ENCODE data around the gene DAB1. TPM values are rescaled to one million over a fixed set of nuclear protein-coding genes. Genes with fewer than 3 reads are reported as not detected.
A peak's percentile ranks its signal among the peaks of the same experiment; 100 is the strongest.
"Not testable (repeated sequence)": the region's sequence is repeated elsewhere in the genome, so short reads cannot be mapped to it uniquely, and the experiment has no call there.

The DAB1 gene
- polyA plus RNA-seq, 12 donors, result 1.7 to 8.2 (median 2.7) TPM; not detected in 1

DNA sequence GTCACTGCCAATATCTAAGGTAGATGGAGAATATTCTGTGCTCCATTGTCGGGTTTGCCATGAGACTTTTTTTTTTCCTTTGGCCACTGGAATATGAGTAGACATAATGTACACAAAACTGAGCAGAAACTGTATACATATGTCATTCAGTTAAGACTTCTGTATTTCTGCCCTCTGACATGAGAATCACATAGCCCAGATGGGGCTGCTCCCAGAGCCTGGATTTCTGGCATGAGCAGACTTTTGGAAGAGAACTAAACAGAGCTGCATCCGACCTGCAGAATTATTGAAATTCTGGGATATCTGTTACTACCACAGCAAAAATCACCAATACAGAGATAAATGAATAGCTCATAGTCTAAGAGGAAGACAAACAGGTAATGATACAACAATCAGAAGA lies 62.3 kb downstream of the DAB1 start:
- DNase-seq, result no peak

DNA sequence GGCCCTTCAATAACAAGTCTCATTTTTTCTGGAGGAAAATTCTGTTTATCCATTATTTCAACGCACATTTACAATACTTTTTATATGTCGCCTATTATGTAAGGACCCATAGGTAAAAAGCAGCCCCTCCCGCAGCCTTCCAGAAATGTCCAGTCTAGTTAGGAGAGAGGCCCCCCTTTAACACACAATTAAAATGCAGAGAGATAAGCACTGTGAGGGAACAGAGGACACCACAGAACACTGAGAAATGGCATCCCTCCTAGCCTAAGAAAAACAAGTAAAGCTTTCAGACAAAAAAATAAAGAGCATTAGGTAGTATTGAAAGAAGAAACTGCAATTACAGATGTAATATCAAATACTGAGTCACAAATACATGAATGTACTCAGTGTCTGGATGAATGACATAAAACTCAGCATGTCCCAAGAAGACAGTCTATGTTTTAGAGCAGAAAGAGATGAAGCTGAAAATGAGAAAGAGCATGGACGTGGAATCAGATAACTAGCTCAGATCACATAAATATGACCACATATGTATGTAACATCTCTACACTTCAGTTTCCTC lies 62.9 kb downstream of the DAB1 start:
- DNase-seq, result no peak

- no peak for DNase-seq
These were observed 66.4 kb downstream of the DAB1 start for GRCh38 chr1:57357462-57357861.

- DNase-seq, result peak; percentile 14
These were observed 70.2 kb downstream of the DAB1 start for GRCh38 chr1:57353654-57354053.

DNA sequence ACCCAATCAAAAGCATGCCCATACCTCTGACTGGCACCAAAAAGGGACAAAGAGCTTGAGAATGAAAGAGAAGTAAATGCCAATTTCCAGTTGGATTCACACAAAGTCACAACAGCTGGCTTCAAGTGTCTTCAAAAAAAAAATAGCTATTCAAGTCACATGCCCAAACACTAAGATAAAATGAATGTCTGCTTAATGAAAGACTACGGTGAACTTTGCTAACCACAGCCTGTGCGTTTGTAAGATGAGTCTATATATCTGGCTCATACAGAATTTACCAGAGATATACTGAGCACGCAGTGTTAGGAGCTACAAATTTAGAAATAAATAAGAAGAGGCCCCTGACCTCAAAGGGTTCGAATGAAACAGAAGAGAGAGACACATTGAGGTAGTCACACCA lies 73.2 kb downstream of the DAB1 start:
- no peak for DNase-seq

DNA sequence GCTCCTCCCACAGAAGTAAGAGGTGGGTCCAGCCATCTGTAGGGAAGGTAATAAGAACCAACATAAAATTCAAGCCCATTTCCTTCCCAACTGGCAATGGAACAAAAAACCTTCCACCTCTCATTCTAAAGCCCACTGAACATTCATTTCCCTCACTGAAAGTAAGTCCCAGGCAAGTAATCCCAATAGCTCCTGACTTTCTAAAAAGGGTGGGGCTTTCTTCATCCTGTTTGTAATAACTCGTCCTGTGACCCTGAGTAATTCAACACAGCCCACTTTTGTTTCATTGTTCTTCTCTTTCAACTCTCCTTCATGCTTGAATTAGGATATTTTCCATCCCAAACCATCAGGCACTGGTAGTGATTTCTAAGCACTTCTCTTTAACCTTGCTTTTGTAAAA lies 74.9 kb downstream of the DAB1 start:
- no peak for DNase-seq

- DNase-seq, result no peak
These were observed 77.9 kb downstream of the DAB1 start for GRCh38 chr1:57345916-57346315.

DNA sequence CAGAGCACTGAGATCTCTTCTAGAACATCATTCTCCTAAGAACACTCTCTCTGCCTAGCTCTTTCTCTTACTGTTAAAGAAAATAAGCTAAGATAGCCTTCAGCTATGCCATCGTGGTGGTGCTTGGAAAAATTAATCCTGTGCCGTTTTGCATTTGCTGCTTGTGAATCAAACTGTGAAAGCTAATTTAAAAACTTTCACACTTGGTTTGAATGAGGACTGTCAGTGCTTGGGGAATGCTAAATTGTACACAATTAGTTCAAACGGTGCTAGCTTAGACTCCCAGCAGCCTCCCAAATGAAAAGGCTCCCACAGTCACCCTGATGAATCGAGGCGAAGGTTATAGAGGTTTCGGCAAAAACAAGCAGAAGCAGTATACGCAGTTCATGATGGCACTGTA lies 79.6 kb downstream of the DAB1 start:
- no peak for DNase-seq

DNA sequence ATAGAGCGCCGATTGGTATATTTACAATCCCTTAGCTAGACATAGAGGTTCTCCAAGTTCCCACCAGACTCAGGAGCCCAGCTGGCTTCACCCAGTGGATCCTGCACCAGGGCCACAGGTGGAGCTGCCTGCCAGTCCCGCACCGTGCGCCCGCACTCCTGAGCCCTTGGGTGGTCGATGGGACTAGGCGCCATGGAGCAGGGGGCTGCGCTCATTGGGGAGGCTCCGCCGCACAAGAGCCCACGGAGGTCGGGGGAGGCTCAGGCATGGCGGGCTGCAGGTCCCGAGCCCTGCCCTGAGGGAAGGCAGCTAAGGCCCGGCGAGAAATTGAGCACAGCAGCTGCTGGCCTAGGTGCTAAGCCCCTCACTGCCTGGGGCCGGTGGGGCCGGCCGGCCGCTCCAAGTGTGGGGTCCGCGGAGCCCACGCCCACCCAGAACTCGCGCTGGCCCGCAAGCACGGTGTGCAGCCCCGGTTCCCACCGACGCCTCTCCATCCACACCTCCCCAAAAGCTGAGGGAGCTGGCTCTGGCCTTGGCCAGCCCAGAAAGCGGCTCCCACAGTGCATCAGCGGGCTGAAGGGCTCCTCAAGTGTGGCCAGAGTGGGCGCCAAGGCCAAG lies 80.5 kb downstream of the DAB1 start:
- DNase-seq, result not testable (repeated sequence)

GRCh38 chr1:57341721-57342120 lies 82.1 kb downstream of the DAB1 start:
- DNase-seq, result no peak

DNA sequence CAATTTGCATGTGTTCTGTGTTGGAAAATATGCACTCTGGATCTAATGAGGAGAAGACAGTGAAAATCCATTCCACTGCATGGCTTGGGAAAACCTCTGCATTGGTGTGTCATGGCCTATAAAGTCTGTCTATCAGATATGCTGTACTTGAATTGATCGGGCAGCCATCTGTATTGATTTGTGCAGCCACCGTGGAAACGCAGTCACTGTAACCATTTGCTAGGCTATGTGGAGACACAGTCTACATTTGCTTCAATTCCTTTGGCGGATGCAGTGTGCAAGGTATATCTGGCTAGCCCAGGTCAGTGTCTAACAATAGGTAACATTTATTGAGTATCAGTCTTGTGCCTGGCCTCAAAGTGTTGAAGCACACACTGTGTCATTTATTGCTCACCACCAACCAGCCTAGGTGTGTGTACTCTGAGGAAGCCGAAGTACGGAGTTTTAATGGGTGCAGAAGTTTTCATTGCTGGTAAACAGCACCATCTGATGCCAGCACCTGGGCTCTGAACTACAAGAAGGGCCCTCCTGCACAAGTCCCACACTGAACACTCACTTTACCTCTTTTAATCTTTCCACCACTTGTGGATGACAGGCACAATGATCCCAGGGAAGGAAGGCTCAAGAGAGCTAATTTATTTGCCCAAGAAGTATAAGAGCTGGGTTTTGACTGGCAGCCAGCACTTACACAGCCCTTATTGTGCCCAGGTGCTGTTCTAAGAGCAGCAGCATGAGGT lies 83.4 kb downstream of the DAB1 start:
- no peak for DNase-seq

DNA sequence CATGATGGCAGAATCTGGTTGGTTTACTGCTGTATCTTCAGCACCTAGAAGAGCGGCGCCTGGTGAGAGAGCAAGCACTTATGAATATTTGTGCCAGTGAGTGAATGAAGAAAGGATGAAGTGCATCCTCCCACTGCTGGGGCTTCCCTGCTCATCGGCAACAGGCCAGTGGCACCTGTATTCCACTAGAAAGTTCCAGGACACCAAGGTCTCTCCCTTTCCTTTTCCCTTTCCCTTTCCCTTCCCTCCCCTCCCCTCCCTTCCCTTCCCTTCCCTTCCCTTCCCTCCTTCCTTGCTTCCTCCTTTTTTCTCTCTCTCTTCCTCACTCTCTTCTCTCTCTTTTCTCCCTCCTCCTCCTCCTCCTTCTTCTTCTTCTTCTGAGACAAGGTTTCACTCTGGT lies 86.2 kb downstream of the DAB1 start:
- DNase-seq, result no peak

DNA sequence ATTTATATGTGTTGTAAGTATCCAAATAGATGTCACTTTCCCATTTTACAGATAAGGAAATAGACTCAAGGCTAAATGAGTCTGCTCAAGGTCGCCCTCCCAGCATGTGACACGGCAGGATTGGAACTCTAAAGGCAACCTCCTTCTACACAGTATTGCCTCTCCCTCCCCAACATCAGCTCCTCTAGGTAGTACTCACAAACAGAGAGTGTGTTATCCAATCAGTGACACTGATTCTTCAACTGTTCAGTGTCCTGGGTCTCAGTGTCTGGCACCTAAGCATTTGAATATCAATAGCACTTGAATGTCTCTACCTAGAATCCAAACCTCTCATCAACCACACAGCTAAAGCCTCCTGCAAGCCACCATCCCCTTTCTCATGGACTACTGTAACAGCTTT lies 87.1 kb downstream of the DAB1 start:
- no peak for DNase-seq

DNA sequence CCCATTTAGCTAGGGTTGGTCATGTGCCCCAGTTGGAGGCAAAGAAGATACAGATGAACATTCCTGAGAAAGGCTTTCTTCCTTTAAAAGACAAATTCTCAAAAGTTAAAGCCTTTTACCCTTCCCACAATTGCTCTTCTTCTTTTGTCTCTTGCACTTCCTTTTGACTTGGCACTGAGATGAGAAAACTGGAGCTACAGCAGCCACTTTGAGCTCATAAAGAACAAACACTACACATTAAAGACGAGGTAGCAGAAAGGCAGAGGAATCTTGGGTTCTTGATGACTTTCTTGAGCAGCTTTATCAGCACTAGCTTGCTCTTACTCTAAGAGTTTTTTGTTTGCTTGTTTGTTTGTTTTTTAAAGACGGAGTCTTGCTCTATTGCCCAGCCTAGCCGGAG lies 92.2 kb downstream of the DAB1 start:
- no peak for DNase-seq

- DNase-seq, result no peak
These were observed 93.9 kb downstream of the DAB1 start for GRCh38 chr1:57329937-57330336.

GRCh38 chr1:57329001-57329527 lies 94.8 kb downstream of the DAB1 start:
- DNase-seq, result no peak

DNA sequence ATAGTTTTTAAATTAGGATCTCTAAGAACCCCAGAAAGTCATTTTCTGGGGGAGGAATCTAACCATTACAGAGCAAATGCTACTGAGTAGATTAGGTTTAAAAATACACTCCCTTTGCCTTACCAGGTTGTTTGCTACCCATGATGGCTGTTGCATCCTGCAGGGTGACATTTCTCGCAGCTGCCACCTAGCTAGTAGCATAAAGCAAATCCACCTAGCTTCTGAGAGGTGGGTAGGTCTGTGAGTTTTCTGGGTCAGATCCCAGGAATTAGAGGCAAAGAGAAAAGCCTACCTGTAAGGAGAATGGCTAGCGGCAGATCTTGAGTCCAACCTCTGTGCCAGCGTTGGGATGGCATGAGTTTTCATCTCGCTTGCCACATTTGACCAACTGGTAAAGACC lies 95.9 kb downstream of the DAB1 start:
- no peak for DNase-seq

GRCh38 chr1:57327336-57327735 lies 96.5 kb downstream of the DAB1 start:
- no peak for DNase-seq

DNA sequence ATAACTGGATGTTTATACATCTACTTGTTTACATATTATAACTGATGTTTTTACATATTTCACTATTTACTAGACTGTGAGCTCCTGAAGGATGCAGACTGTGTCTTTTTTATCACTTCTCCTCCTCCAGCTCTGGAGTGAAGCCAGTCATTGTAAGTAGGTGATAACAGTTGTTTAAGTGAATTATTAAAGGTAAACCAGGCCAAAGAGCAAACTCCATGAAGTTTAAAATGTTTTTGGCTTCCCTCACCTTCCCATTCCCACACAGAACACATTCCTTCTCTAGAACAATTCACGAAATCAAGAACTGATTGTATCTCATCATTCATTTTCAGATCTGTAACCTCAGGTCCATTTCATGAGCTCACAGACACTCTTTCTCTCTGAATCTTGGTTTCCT lies 98.3 kb downstream of the DAB1 start:
- DNase-seq, result no peak

DNA sequence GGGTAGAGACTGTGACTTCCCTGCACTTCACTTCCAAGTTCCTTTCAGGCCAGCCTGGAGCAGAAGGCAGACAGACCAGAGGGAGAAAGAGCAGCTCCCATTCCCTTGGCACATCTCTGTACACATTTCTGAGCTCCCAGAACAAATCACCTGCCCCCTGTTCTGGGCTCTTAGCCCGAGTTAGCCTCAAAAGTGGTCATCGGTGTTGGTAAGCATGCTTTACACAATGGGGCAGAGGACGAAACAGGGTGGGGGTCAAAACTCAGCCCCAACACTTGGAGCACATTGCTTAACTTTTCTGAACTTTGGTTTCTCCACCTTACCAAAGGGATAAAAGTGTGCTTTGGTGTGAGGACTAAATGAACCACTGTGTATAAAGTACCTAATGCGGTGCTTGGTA lies 98.7 kb downstream of the DAB1 start:
- DNase-seq, result no peak

- DNase-seq, result no peak
These were observed 99.5 kb downstream of the DAB1 start for GRCh38 chr1:57324388-57324787.

- no peak for DNase-seq
These were observed 102.1 kb downstream of the DAB1 start for GRCh38 chr1:57321776-57322175.

- DNase-seq, result no peak
These were observed 104.1 kb downstream of the DAB1 start for GRCh38 chr1:57319791-57320190.

All from muscle of arm (tissue), 12 donors.